CD14-positive monocyte (primary cell): ENCODE data around the gene MYL6B. TPM values are rescaled to one million over a fixed set of nuclear protein-coding genes. Genes with fewer than 3 reads are reported as not detected.

Experiments used
- DNase-seq, 3 donors: peaks; one replicate each; pipeline ENCODE4 v3.0.0-alpha.2; 2011 to 2022
- H2AFZ ChIP-seq: 2 replicates; pipeline ENCODE4 v1.6.0; 2012; ENCODE audit warnings: mild to moderate bottlenecking, low read depth, low read length, inconsistent platforms; ENCODE audit not compliant: insufficient read depth, poor library complexity, severe bottlenecking
- H3K27ac ChIP-seq, 2 donors: 1 replicate in 1 of 2; 2 replicates in 1 of 2; pipeline ENCODE4 v1.5.1; 2012 to 2013; ENCODE audit warnings: low read length in 2 of 2, control low read depth in 1 of 2, inconsistent platforms in 1 of 2, low read depth in 1 of 2, mild to moderate bottlenecking in 1 of 2
- H3K27me3 ChIP-seq, 2 donors: one replicate each; pipeline versions ENCODE4 v1.6.0 to v1.6.1; 2011 to 2013; ENCODE audit warnings: low read length in 2 of 2; ENCODE audit not compliant: control insufficient read depth in 2 of 2, insufficient read depth in 2 of 2
- H3K36me3 ChIP-seq, 2 donors: replicated peaks in 1 of 2; 1 replicate in 1 of 2; 2 replicates in 1 of 2; pipeline versions ENCODE4 v1.5.1 to v1.6.1; 2012 to 2013; ENCODE audit warnings: low read length in 2 of 2, control low read depth in 1 of 2, inconsistent platforms in 1 of 2, mild to moderate bottlenecking in 1 of 2; ENCODE audit not compliant: insufficient read depth in 2 of 2, control insufficient read depth in 1 of 2
- H3K4me1 ChIP-seq, 2 donors: 1 replicate in 1 of 2; 2 replicates in 1 of 2; pipeline versions ENCODE4 v1.5.1 to v1.6.1; 2012 to 2013; ENCODE audit warnings: low read length in 2 of 2, control low read depth in 1 of 2, inconsistent platforms in 1 of 2, mild to moderate bottlenecking in 1 of 2, moderate library complexity in 1 of 2; ENCODE audit not compliant: insufficient read depth in 2 of 2, control insufficient read depth in 1 of 2
- H3K4me2 ChIP-seq: replicated peaks from 2 replicates; pipeline ENCODE3; 2012; ENCODE audit warnings: low read length, moderate library complexity, mild to moderate bottlenecking; ENCODE audit not compliant: poor library complexity, severe bottlenecking; ENCODE audit errors: extremely low read depth
- H3K4me3 ChIP-seq, 3 experiments: fragments of 200-600 bp in 1 of 3; sonication (generic) in 1 of 3; replicated peaks in 1 of 3; 1 replicate in 2 of 3; 2 replicates in 1 of 3; pipeline ENCODE4 v1.5.1; 2011 to 2013; ENCODE audit warnings: low read length in 3 of 3, mild to moderate bottlenecking in 3 of 3, control low read depth in 2 of 3, low read depth in 2 of 3, inconsistent platforms in 1 of 3, moderate library complexity in 1 of 3
- H3K79me2 ChIP-seq: 2 replicates; pipeline ENCODE4 v1.6.0; 2012; ENCODE audit warnings: mild to moderate bottlenecking, control low read depth, inconsistent platforms, low read length, moderate library complexity; ENCODE audit not compliant: insufficient read depth
- H3K9ac ChIP-seq: 2 replicates; pipeline ENCODE4 v1.6.0; 2017; ENCODE audit warnings: low read length, mild to moderate bottlenecking; ENCODE audit not compliant: insufficient read depth, poor library complexity, severe bottlenecking
- H3K9me3 ChIP-seq, 2 donors: replicated peaks in 1 of 2; 1 replicate in 1 of 2; 2 replicates in 1 of 2; pipeline versions ENCODE4 v1.5.1 to v1.6.1; 2012 to 2013; ENCODE audit warnings: low read length in 2 of 2, control low read depth in 1 of 2; ENCODE audit not compliant: control insufficient read depth in 1 of 2, insufficient read depth in 1 of 2
- H4K20me1 ChIP-seq: 2 replicates; pipeline ENCODE4 v1.6.0; 2012; ENCODE audit warnings: mild to moderate bottlenecking, low read length, control low read depth, moderate library complexity; ENCODE audit not compliant: insufficient read depth
- H3K27ac Mint-ChIP-seq, 7 donors: one replicate each; pipeline ENCODE4 v1.8.0; 2020; ENCODE audit warnings: mild to moderate bottlenecking in 7 of 7, mixed read lengths in 7 of 7, moderate library complexity in 6 of 7, inconsistent platforms in 2 of 7
- H3K27me3 Mint-ChIP-seq, 3 donors: one replicate each; pipeline ENCODE4 v1.8.0; 2021 to 2022; ENCODE audit warnings: low read depth in 3 of 3, mild to moderate bottlenecking in 3 of 3, mixed read lengths in 3 of 3, moderate library complexity in 3 of 3, inconsistent platforms in 1 of 3
- H3K36me3 Mint-ChIP-seq, 2 donors: one replicate each; pipeline ENCODE4 v1.8.0; 2020; ENCODE audit warnings: mixed read lengths in 2 of 2, inconsistent platforms in 1 of 2, mild to moderate bottlenecking in 1 of 2
- H3K4me1 Mint-ChIP-seq: one replicate; pipeline ENCODE4 v1.8.0; 2020; ENCODE audit warnings: mild to moderate bottlenecking, mixed read lengths
- H3K4me3 Mint-ChIP-seq, 2 donors: one replicate each; pipeline ENCODE4 v1.8.0; 2020; ENCODE audit warnings: mild to moderate bottlenecking in 2 of 2, mixed read lengths in 2 of 2, moderate library complexity in 1 of 2
- H3K9me3 Mint-ChIP-seq, 7 donors: one replicate each; pipeline ENCODE4 v1.8.0; 2020 to 2022; ENCODE audit warnings: mixed read lengths in 7 of 7, mild to moderate bottlenecking in 6 of 7, moderate library complexity in 6 of 7, inconsistent platforms in 2 of 7
- CTCF ChIP-seq: fragments of 200-600 bp; IDR thresholded peaks from one replicate; pipeline ENCODE4 v1.8.0; 2022; ENCODE audit warnings: antibody characterized with exemption, mild to moderate bottlenecking
- WGBS: methylation state at CpG from one replicate; pipeline ENCODE4 v1.1.5; 2013; ENCODE audit warnings: missing lambda C conversion rate; ENCODE audit not compliant: insufficient coverage; 5-methylcytosine and 5-hydroxymethylcytosine counted together
- intact Hi-C, 2 donors: fragments of 100-400 bp; cut with micrococcal nuclease; formaldehyde crosslinking; loops; one replicate each; pipeline versions ENCODE4 v1.15.0 to v1.15.1; 2023
- polyA plus RNA-seq, 3 donors: library from polyadenylated mRNA; depleted of rRNA in 1 of 3; unstranded in 2 of 3; stranded (reverse) in 1 of 3; fragments of 300-500 nt in 2 of 3; fragments of >200 nt in 1 of 3; fragmentation: Illumina TruSeq in 2 of 3; gene quantifications; 1 replicate in 2 of 3; 2 replicates in 1 of 3; pipeline ENCODE4 v1.2.3, GENCODE V29; 2012 to 2021

Gene MYL6B
- polyA plus RNA-seq, 3 donors, result 2.7 to 4.3 (median 4.1) TPM

GRCh38 chr12:56153678-56154065, 1.3 kb downstream of the MYL6B start:
- TF ChIP-seq CTCF, result no peak
- peaks cover 0 to 3% (median 2%) of the 10 kb centered on the region in 3 donors for H3K27me3 Mint-ChIP-seq
- no peak for DNase-seq
- no peak overlapping the region for H3K9ac ChIP-seq
- no peak overlapping the region for H2AFZ ChIP-seq
- H3K79me2 ChIP-seq, result peaks cover 16% of the 10 kb centered on the region
- no peak overlapping the region for H3K4me3 Mint-ChIP-seq
- no peaks in the 10 kb centered on the region for H3K9me3 Mint-ChIP-seq
- peaks cover under 1% of the 10 kb centered on the region for H4K20me1 ChIP-seq
- intact Hi-C loops, result loop anchor here in 1 of 2 donors (5.0 kb wide), 1 partner anchor 36 kb away; the partner anchor contains the start of genes RPL41 and ZC3H10
- H3K4me3 ChIP-seq, result no peak overlapping the region
- no peak overlapping the region for H3K27ac ChIP-seq
- no peak overlapping the region for H3K4me2 ChIP-seq
- peaks cover 37% of the 10 kb centered on the region for H3K4me1 Mint-ChIP-seq
- no peaks in the 10 kb centered on the region for H3K9me3 ChIP-seq
- H3K4me1 ChIP-seq, result peaks cover 37 to 44% of the 10 kb centered on the region in 2 donors
- 92% methylated on average over 4 of the region's 5 CpGs for WGBS
- H3K36me3 Mint-ChIP-seq, result peaks cover 7 to 10% of the 10 kb centered on the region in 2 donors
- no peaks in the 10 kb centered on the region for H3K27me3 ChIP-seq
- H3K27ac Mint-ChIP-seq, result peak overlapping the region in 2 of 7 donors; percentile 15 to 59
- no peaks in the 10 kb centered on the region for H3K36me3 ChIP-seq

DNA sequence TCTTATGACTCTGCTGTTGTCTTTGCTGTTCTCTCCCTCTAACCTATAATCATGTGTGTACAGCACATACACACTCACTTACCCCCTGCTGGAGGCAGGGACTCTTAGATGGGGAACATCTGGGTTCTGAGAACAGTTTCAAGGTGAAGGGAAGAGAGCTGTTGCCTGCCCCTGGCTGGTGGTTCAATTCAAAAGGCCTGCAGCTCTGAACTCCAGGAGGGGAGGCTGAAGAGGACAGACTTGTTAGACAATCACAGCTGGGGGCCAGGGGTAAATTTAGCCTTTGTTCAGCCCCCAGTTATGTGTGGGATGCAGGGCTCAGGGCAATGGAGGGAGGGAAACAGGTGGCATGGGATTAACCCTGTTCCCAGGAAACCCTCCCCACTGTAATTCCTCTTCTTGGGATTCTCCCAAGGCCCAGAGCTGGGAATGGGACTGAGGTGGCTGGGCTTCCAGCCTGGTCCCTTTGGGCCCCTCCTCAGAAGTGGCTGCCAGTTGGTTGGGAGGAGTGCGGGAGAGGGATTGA, 1.9 kb downstream of the MYL6B start:
- H3K4me1 Mint-ChIP-seq, result peaks cover 41% of the 10 kb centered on the region
- DNase-seq, result no peak
- peak overlapping the region in 2 of 7 donors; percentile 35 to 74 for H3K27ac Mint-ChIP-seq
- intact Hi-C loops, result loop anchor here in 1 of 2 donors (5.0 kb wide), 1 partner anchor 37 kb away; the partner anchor contains the start of genes RPL41 and ZC3H10
- H3K4me2 ChIP-seq, result no peak overlapping the region
- no peaks in the 10 kb centered on the region for H3K9me3 Mint-ChIP-seq
- WGBS, result no CpG with 5 or more reads among the region's 1 CpG
- H3K36me3 ChIP-seq, result no peaks in the 10 kb centered on the region
- H3K27ac ChIP-seq, result no peak overlapping the region
- no peaks in the 10 kb centered on the region for H3K27me3 ChIP-seq
- peaks cover 0 to 3% (median 2%) of the 10 kb centered on the region in 3 donors for H3K27me3 Mint-ChIP-seq
- peaks cover 7% of the 10 kb centered on the region for H4K20me1 ChIP-seq
- H2AFZ ChIP-seq, result no peak overlapping the region
- no peak overlapping the region for H3K4me3 ChIP-seq
- no peaks in the 10 kb centered on the region for H3K9me3 ChIP-seq
- no peak overlapping the region for H3K9ac ChIP-seq
- H3K4me3 Mint-ChIP-seq, result no peak overlapping the region
- H3K36me3 Mint-ChIP-seq, result peaks cover 7 to 10% of the 10 kb centered on the region in 2 donors
- peaks cover 41 to 51% of the 10 kb centered on the region in 2 donors for H3K4me1 ChIP-seq
- TF ChIP-seq CTCF, result no peak
- H3K79me2 ChIP-seq, result peaks cover 22% of the 10 kb centered on the region
